Fibroblast of the aortic adventitia (primary cell): ENCODE results near the gene MEN1. TPM values are rescaled to one million over a fixed set of nuclear protein-coding genes. Genes with fewer than 3 reads are reported as not detected.
"Not testable (repeated sequence)": the region's sequence is repeated elsewhere in the genome, so short reads cannot be mapped to it uniquely, and the experiment has no call there.

Source experiments
- DNase-seq: peaks from one replicate; pipeline ENCODE4 v3.0.0-alpha.2; 2010; ENCODE audit warnings: low read depth
- H3K4me3 ChIP-seq: 2 replicates; pipeline ENCODE4 v1.5.1; 2011; ENCODE audit warnings: low read depth, mild to moderate bottlenecking, control low read depth, low read length, moderate library complexity
- total RNA-seq: library from RNA; depleted of rRNA; stranded (reverse); fragments of >200 nt; gene quantifications from 2 replicates; pipeline ENCODE4 v1.2.3, GENCODE V29; 2012; ENCODE audit warnings: low replicate concordance
- TF ChIP-seq, protein P1 (sequence below): IDR thresholded peaks from 2 replicates; pipeline ENCODE4 v1.5.1; 2011; ENCODE audit warnings: mild to moderate bottlenecking, low read length, control low read depth, inconsistent platforms; ENCODE audit not compliant: insufficient read depth

Gene MEN1
- total RNA-seq, 1 donor: 15.9 TPM

DNA sequence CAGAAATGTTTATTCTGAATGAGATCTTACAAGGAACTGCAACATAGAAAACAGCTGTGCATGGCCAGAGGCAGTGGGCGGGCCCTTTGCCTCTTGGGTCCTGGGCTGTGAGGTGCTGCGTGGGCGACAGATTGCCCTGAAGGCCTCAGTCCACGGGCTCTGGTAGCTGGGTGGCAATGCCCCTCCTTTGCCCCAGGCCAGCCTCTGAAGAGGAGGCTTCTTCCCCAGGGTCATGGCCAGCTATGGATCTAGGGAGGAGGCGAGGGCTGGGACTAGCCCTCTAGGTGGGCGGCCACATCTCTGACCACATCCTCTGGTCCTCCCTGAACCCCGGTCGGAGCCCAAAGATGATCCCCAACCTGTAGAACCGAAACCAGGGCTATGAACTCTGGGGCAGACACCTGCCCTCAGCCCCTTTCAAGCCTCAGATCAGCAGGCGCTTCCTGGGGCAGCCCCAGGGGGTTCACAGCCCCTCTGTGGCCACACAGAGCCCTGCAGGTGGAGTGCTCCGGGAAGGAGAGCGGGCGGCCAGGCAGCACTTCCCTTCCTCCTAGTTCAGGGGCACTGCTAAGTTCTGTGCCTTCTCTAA lies 40.7 kb upstream of the MEN1 start:
- H3K4me3 ChIP-seq: no peak overlapping the region
- TF ChIP-seq, protein P1, sequence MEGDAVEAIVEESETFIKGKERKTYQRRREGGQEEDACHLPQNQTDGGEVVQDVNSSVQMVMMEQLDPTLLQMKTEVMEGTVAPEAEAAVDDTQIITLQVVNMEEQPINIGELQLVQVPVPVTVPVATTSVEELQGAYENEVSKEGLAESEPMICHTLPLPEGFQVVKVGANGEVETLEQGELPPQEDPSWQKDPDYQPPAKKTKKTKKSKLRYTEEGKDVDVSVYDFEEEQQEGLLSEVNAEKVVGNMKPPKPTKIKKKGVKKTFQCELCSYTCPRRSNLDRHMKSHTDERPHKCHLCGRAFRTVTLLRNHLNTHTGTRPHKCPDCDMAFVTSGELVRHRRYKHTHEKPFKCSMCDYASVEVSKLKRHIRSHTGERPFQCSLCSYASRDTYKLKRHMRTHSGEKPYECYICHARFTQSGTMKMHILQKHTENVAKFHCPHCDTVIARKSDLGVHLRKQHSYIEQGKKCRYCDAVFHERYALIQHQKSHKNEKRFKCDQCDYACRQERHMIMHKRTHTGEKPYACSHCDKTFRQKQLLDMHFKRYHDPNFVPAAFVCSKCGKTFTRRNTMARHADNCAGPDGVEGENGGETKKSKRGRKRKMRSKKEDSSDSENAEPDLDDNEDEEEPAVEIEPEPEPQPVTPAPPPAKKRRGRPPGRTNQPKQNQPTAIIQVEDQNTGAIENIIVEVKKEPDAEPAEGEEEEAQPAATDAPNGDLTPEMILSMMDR: no peak
- DNase-seq: no peak

DNA sequence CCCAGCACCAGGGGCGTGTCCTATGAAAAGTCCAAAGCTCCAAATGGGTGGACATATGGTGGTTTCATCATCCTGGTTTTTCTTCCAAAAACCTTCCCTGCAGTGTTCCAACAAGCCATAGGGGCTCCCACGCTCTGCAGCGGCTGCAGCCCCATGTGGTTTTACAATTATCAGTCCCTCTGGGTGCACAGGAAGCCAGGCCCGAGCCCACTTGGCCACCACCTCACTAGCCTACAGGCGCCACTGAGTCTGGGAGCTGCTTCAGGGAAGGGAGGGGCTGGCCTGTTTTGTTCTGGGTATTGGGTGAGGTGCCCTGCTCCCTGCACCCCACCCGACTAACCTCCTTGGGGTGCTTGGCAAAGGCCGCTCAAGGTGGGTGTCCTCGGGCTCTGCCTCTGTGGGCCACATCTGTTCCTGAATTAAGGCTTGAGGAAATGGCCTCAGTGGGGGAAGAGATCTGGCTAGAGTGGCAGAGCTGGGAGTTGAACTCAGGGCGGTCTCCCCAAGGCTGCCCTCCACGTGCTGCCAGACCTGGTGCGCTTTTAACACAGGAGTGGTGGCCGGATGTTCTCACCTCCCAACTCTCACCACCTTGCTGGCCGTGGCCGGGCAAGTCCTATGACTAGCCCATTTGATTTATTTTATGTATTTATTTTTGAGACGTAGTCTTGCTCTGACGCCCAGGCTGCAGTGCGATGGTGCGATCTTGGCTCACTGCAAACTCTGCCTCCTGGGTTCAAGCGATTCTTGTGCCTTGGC lies 39.4 kb upstream of the MEN1 start:
- TF ChIP-seq, protein P1: peak; percentile 59
- DNase-seq: peak; percentile 72

DNA sequence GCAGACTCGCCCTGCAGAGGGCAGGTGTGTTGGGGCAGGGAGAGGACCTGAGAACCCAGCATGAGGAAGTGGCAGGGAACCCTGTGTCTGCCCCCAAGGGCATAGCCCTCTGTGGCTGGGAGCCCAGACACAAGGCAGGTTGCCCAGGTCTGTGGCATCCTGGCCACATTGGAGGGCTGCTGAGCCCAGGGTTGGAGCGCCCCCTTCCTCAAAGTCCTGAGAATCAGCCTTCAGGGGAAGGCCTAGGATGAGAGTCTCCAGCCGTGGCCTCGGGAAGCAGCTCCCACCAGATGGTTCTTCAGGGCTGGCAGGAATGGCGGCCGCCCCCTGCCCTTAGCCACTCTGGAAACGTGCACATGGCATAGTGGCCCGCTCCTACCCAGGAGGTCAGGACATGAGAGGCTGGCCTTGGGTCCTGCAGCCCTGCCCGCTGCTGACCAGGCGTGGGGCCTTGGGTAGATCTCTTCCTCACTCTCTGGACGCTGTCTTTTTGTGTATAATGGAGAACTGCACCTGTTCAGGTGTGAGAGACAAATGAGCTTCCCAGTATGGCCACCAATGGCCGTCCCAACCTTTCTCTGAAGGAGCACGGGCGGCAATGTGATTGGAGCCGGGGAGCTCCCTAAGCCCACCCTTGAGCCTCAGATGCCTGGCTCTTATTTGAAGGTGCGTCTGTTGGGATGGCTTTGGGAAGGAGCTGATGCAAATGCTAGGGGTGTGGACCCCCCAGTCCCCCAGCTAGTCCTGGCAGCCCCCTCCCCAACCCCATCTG lies 38.7 kb upstream of the MEN1 start:
- no peak for DNase-seq
- no peak overlapping the region for H3K4me3 ChIP-seq
- TF ChIP-seq, protein P1: no peak

More for the DNA sequence above, 39.4 kb upstream of the MEN1 start:
- H3K4me3 ChIP-seq: no peak overlapping the region

DNA sequence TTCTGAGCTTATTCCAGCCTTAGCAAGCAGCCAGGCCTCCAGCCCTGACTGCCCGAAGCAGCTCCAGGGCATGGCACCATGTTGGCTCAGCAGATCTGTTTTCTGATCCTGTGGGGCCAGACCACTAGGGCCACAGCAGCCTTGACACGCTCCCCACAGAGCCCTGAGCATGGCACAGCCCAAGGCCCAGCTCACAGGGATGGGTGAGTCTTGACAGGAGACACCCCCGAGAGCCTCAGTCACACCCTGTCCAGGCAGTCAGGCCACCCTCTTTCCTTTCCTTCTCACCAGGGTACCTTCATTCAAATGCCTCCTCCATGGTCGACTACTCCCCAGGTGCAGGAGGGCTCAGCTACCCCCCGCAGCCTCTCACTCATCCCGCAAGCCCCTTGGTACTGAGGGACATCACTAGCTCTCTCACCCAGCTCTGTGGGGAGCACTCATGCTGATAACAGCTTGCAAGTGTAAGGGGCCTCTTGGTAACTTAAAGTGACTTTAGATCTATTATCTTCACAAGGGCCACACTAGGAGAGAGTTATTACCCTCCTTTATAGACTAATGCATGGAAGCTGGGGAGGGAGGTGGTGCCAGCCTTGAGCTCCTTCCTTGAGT lies 38.0 kb upstream of the MEN1 start:
- TF ChIP-seq, protein P1: no peak
- no peak overlapping the region for H3K4me3 ChIP-seq
- DNase-seq: no peak

DNA sequence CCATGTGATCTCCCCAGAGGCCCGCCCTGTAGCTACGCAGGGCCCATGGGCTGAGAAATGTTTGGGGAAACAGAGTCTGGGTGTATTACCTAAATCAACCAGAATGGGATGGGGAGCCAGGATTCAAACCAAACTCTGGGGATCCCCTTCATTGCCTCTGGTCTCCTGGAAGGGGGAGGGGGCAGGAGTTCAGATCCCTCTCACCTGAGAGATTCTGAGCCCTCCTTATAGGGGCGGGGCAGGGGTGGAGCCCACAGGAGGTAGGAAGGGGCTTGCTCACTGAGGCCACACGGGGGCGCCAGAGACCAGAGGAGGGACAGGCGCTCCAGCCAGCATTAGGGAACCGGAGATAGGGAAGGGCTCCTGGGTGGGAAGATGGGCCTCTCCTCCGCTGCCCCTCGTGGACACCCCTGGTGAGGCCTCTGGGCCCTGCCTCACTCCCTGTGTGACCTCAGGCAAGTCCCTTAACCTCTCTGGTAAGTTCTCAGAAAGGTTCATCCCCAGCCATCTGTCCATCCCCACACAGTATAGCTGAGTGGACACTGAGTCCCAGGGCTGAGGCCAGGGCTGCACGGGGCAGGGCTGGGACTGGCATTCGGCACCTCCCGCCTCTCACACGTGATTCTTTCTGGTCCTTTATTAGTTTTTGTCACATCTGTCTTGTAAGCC lies 36.8 kb upstream of the MEN1 start:
- DNase-seq: peak; percentile 86
- TF ChIP-seq, protein P1: peak; percentile 92
- H3K4me3 ChIP-seq: no peak overlapping the region

DNA sequence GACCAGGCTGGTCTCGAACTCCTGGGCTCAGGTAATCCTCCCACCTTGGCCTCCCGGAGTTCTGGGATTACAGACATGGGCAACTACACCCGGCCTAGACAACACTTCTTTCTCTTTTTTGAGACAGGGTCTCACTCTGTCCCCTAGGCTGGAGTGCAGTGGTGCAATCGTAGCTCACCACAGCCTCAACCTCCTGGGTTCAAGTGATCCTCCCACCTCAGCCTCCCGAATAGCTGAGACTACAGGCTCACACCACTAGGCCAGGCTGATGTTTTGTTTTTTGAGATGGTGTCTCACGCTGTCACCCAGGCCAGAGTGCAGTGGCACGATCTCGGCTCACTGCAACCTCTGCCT lies 35.4 kb upstream of the MEN1 start:
- DNase-seq, H3K4me3 ChIP-seq: not testable (repeated sequence)
